Kidney (tissue), 14 donors: ENCODE results near the gene CD33. TPM values are rescaled to one million over a fixed set of nuclear protein-coding genes. Genes with fewer than 3 reads are reported as not detected.

Source experiments
- DNase-seq, 5 donors: peaks; one replicate each; pipeline ENCODE4 v3.0.0-alpha.2; 2013 to 2020
- FAIRE-seq: peaks from 2 replicates; lab custom pipeline; 2012; peaks lifted over from hg19 to GRCh38; lab: Jason Lieb, UNC
- H3K27ac ChIP-seq, 2 donors: one replicate each; pipeline ENCODE4 v1.7.0; 2013; ENCODE audit warnings: low read depth in 2 of 2, low read length in 2 of 2, inconsistent platforms in 1 of 2
- H3K27me3 ChIP-seq: one replicate; pipeline ENCODE4 v1.7.1; 2013; ENCODE audit warnings: low read length, inconsistent platforms; ENCODE audit not compliant: control insufficient read depth, insufficient read depth
- H3K36me3 ChIP-seq, 3 donors: one replicate each; pipeline versions ENCODE4 v1.7.0 to v1.7.1; 2013; ENCODE audit warnings: low read length in 3 of 3, control low read depth in 1 of 3, inconsistent platforms in 1 of 3; ENCODE audit not compliant: insufficient read depth in 3 of 3, control insufficient read depth in 2 of 3
- H3K4me1 ChIP-seq, 3 donors: one replicate each; pipeline versions ENCODE4 v1.7.0 to v1.7.1; 2013; ENCODE audit warnings: low read length in 3 of 3, inconsistent platforms in 1 of 3, low read depth in 1 of 3; ENCODE audit not compliant: control insufficient read depth in 2 of 3, insufficient read depth in 2 of 3
- H3K4me3 ChIP-seq, 3 donors: one replicate each; pipeline versions ENCODE4 v1.7.0 to v1.8.1; 2013; ENCODE audit warnings: low read length in 3 of 3, control low read depth in 1 of 3, inconsistent platforms in 1 of 3
- H3K9ac ChIP-seq, 3 donors: one replicate each; pipeline versions ENCODE4 v1.7.0 to v1.7.1; 2013; ENCODE audit warnings: low read length in 3 of 3, control low read depth in 1 of 3, inconsistent platforms in 1 of 3
- H3K9me3 ChIP-seq, 3 donors: one replicate each; pipeline versions ENCODE4 v1.7.0 to v1.7.1; 2013; ENCODE audit warnings: low read length in 3 of 3, control low read depth in 1 of 3, inconsistent platforms in 1 of 3; ENCODE audit not compliant: control insufficient read depth in 2 of 3, insufficient read depth in 1 of 3
- CTCF ChIP-seq: IDR thresholded peaks from 3 replicates; pipeline ENCODE4 v1.5.1; 2012; ENCODE audit warnings: mild to moderate bottlenecking, moderate library complexity, borderline replicate concordance; ENCODE audit not compliant: insufficient read depth; ENCODE audit errors: extremely low read depth
- intact Hi-C: fragments of 100-400 bp; cut with DNase I; formaldehyde crosslinking; loops from one replicate; pipeline ENCODE4 v1.11.1; 2022
- polyA plus RNA-seq: library from polyadenylated mRNA; stranded (reverse); fragments of 350-450 nt; fragmentation: Illumina TruSeq; extraction: RNeasy Lipid Tissue Mini Kit (QIAGEN cat#74804); gene quantifications from one replicate; pipeline ENCODE4 v1.2.3, GENCODE V29; 2014; ENCODE audit warnings: low read depth, low replicate concordance; ENCODE audit not compliant: insufficient read depth
- total RNA-seq: library from RNA; stranded (reverse); fragmentation: NEBNext Ultra II Directional; extraction: Animal tissue kit (Norgen Biotek cat#: 25700); gene quantifications from one replicate; pipeline ENCODE4 v1.2.1, GENCODE V29; 2021
- donor health status: control.
- donor health status: control.
- donor health status: control.
- donor health status: control.
- donor health status: control.
- donor health status: DM: yes; HTN: yes; CAD: no.
- donor health status: Normal renal cell carcinoma (clear cell type).

CD33 gene
- total and polyA plus RNA-seq, 2 donors from 2014 or later = 2.6 to 14.0 TPM

DNA sequence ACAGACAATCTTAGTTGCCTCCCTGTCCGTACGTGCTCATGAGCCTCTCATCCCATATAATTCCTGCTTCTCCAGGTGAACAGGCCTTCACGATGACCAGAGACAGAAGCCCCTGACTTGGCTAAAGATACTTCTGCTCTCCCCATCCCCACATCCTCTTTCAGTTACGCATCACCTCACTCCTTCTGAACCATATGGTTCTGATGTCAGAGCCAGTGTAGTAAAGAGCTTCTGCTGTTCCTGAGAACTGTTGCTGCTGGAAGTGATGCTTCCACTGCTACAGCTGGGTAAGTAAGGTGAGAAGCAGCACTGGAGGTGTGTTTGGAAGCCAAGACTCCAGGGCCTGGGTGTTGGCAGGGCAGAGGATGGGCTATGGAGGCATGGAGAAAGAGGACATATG, 38.9 kb downstream of the CD33 start:
- DNase-seq = no peak
- no peak overlapping the region for H3K27ac ChIP-seq
- no peak for TF ChIP-seq CTCF
- H3K9me3 ChIP-seq = no peaks in the 10 kb centered on the region
- no peaks in the 10 kb centered on the region for H3K36me3 ChIP-seq
- H3K27me3 ChIP-seq = no peaks in the 10 kb centered on the region
- FAIRE-seq = no peak
- H3K4me1 ChIP-seq = no peaks in the 10 kb centered on the region
- no peak overlapping the region for H3K4me3 ChIP-seq
- intact Hi-C loops = no loop called here
- no peak overlapping the region for H3K9ac ChIP-seq

GRCh38 chr19:51271067-51271466, 46.2 kb downstream of the CD33 start:
- Histone ChIP-seq H3K36me3 (no peaks in the 10 kb centered on the region), H3K9ac (no peak overlapping the region), H3K27ac (no peak overlapping the region), H3K9me3 (no peaks in the 10 kb centered on the region), H3K27me3 (no peaks in the 10 kb centered on the region), H3K4me3 (no peak overlapping the region), H3K4me1 (peaks cover 0 to 2% (median 0%) of the 10 kb centered on the region in 3 donors)
- FAIRE-seq = no peak
- DNase-seq = no peak
- no peak for TF ChIP-seq CTCF
- intact Hi-C loops = no loop called here

DNA sequence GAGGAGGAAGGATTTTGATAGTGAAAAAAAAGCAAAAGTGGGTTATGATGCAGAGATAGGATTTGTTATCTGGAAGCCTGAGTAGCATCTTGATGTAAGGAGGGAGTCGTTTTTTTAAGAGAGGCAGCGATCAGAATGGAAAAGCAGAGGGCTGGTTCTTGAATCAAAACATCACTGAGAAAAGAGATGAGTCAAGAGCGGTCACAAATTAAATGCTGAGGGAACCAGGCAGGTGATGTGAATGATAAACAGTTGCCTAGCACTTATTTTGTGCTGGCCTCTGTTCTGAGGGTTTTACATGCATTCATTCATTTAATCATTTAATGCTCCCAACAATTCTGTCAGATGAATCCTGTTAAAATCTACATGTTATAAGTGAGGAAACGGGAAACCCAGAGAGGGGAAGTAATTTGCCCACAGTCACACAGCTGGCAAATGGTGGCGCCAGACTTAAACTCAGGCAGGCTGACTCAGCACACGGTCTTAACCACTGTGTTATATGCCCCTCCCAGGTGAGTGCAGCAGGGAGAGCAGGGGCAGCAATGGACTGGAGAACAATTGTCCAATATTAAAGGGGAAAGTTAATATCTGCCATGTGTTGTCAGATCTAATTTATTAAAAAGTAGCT, 47.4 kb downstream of the CD33 start:
- intact Hi-C loops = no loop called here
- TF ChIP-seq CTCF = no peak
- no peaks in the 10 kb centered on the region for H3K36me3 ChIP-seq
- no peaks in the 10 kb centered on the region for H3K27me3 ChIP-seq
- H3K4me1 ChIP-seq = peaks cover 0 to 2% (median 0%) of the 10 kb centered on the region in 3 donors
- no peak for DNase-seq
- H3K9ac ChIP-seq = no peak overlapping the region
- H3K4me3 ChIP-seq = no peak overlapping the region
- H3K9me3 ChIP-seq = no peaks in the 10 kb centered on the region
- no peak for FAIRE-seq
- no peak overlapping the region for H3K27ac ChIP-seq
